Nephron progenitor cell (in vitro differentiated cells): ENCODE results near the gene CDK3.
A peak's percentile ranks its signal among the peaks of the same experiment; 100 is the strongest.
"Not testable (repeated sequence)": the region's sequence is repeated elsewhere in the genome, so short reads cannot be mapped to it uniquely, and the experiment has no call there.

Experiments
- DNase-seq: peaks from one replicate; pipeline ENCODE4 v3.0.0; 2021
- H3K27ac Mint-ChIP-seq: 2 replicates; pipeline ENCODE4 v1.8.0; 2021; ENCODE audit warnings: mild to moderate bottlenecking, moderate library complexity, mixed read lengths
- H3K27me3 Mint-ChIP-seq: 2 replicates; pipeline ENCODE4 v1.8.0; 2021; ENCODE audit warnings: mild to moderate bottlenecking, low read depth, mixed read lengths; ENCODE audit not compliant: poor library complexity
- H3K36me3 Mint-ChIP-seq: 2 replicates; pipeline ENCODE4 v1.8.0; 2021; ENCODE audit warnings: low read depth, mixed read lengths
- H3K4me1 Mint-ChIP-seq: 2 replicates; pipeline ENCODE4 v1.8.0; 2021; ENCODE audit warnings: mixed read lengths
- H3K4me3 Mint-ChIP-seq: 2 replicates; pipeline ENCODE4 v1.8.0; 2021; ENCODE audit warnings: mild to moderate bottlenecking, moderate library complexity, mixed read lengths
- H3K9me3 Mint-ChIP-seq: 2 replicates; pipeline ENCODE4 v1.8.0; 2021; ENCODE audit warnings: mild to moderate bottlenecking, moderate library complexity, mixed read lengths
- TF ChIP-seq, protein P1 (sequence below): fragments of 200-600 bp; sonication (generic); IDR thresholded peaks from 2 replicates; pipeline ENCODE4 v1.5.0; 2021; ENCODE audit warnings: antibody characterized with exemption

Gene CDK3

DNA sequence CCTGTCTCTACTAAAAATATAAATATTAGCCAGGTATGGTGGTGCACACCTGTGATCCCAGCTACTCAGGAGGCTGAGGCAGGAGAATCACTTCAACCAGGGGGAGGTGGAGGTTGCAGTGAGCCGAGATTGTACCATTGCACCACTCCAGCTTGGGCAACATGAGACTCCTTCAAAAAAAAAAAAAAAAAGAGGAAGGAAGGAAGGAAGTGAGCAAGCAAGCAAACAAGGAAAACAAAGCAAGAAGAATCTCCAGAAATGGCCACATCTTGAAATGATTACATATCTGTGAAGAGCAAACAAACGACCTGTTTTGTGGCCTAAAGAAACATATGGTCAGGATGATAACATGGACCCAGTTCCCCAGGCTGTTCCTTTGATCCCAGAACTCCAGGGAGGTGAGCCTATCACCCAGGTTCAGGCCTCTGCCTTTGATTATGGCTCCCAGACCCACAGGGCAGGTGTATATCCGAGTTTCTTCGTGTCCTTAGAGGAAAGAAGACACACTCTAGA, 30.6 kb upstream of the CDK3 start:
- TF ChIP-seq, protein P1, sequence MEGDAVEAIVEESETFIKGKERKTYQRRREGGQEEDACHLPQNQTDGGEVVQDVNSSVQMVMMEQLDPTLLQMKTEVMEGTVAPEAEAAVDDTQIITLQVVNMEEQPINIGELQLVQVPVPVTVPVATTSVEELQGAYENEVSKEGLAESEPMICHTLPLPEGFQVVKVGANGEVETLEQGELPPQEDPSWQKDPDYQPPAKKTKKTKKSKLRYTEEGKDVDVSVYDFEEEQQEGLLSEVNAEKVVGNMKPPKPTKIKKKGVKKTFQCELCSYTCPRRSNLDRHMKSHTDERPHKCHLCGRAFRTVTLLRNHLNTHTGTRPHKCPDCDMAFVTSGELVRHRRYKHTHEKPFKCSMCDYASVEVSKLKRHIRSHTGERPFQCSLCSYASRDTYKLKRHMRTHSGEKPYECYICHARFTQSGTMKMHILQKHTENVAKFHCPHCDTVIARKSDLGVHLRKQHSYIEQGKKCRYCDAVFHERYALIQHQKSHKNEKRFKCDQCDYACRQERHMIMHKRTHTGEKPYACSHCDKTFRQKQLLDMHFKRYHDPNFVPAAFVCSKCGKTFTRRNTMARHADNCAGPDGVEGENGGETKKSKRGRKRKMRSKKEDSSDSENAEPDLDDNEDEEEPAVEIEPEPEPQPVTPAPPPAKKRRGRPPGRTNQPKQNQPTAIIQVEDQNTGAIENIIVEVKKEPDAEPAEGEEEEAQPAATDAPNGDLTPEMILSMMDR: no peak
- Mint-ChIP-seq H3K9me3 (no peaks in the 10 kb centered on the region), H3K36me3 (peaks cover 66% of the 10 kb centered on the region), H3K4me3 (no peak overlapping the region), H3K4me1 (no peaks in the 10 kb centered on the region), H3K27ac (no peak overlapping the region), H3K27me3 (no peaks in the 10 kb centered on the region)
- DNase-seq: no peak

DNA sequence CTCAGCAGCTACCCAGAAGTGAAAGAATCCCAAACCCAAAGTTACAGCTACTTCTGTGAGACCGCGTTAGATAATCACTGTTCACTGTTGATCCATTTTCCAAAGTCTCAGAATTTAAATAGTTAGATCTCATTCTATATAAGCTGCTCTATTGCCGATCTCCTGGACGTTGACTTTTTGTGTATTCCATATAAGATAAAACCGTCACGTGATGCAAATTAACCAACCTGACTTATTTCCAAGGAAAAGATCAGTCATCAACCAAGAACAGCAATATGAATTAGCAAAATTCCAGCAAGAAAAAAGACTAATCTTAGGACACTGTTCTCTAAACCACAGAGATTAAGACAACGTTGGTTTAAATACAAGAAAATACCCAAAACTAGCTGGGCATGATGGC, 30.0 kb upstream of the CDK3 start:
- no peaks in the 10 kb centered on the region for H3K9me3 Mint-ChIP-seq
- no peak overlapping the region for H3K4me3 Mint-ChIP-seq
- DNase-seq: no peak
- H3K36me3 Mint-ChIP-seq: peaks cover 63% of the 10 kb centered on the region
- no peaks in the 10 kb centered on the region for H3K27me3 Mint-ChIP-seq
- no peak overlapping the region for H3K27ac Mint-ChIP-seq
- H3K4me1 Mint-ChIP-seq: peaks cover 2% of the 10 kb centered on the region
- TF ChIP-seq, protein P1: no peak

DNA sequence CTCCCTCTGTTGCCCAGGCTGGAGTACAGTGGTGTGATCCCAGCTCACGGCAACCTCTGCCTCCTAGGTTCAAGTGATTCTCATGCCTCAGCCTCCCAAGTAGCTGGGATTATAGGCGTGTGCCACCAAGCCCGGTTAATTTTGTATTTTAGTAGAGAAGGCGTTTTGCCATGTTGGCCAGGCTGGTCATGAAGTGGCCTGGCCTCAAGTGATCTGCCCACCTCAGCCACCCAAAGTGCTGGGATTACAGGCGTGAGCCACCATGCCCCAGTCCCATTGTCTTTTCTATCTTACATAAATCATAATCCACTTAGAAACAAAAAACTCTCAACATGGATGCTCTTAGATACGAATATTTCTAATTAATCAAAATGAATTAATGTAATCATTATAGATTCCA, 25.5 kb upstream of the CDK3 start:
- peaks cover 49% of the 10 kb centered on the region for H3K36me3 Mint-ChIP-seq
- not testable (repeated sequence) for H3K4me3 Mint-ChIP-seq
- peaks cover 35% of the 10 kb centered on the region for H3K4me1 Mint-ChIP-seq

DNA sequence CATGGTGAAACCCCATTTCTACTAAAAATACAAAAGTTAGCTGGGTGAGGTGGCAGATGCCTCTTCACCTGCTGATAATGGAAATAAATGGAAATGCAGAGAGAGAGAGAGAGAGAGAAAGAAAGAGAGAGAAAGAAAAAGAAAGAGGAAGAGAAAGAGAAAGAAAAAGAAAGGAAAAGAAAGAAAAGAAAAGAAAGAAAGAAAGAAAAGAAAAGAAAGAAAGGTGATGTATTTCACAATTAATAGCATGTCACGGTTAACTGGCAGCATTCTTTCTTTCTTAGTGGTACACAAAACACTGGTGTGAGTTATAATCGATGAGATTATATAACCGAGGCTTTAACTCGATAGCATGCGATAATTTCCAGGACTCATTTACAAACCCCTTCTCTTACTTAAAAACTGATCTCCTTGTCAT, 24.9 kb upstream of the CDK3 start:
- H3K27me3 Mint-ChIP-seq: peaks cover 2% of the 10 kb centered on the region
- H3K9me3 Mint-ChIP-seq: no peaks in the 10 kb centered on the region
- no peak overlapping the region for H3K4me3 Mint-ChIP-seq
- no peak overlapping the region for H3K27ac Mint-ChIP-seq
- no peak for DNase-seq
- H3K4me1 Mint-ChIP-seq: peaks cover 39% of the 10 kb centered on the region
- peaks cover 45% of the 10 kb centered on the region for H3K36me3 Mint-ChIP-seq
- TF ChIP-seq, protein P1: no peak

More for the DNA sequence above, 25.5 kb upstream of the CDK3 start:
- not testable (repeated sequence) for H3K27ac Mint-ChIP-seq, H3K27me3 Mint-ChIP-seq, H3K9me3 Mint-ChIP-seq, DNase-seq

DNA sequence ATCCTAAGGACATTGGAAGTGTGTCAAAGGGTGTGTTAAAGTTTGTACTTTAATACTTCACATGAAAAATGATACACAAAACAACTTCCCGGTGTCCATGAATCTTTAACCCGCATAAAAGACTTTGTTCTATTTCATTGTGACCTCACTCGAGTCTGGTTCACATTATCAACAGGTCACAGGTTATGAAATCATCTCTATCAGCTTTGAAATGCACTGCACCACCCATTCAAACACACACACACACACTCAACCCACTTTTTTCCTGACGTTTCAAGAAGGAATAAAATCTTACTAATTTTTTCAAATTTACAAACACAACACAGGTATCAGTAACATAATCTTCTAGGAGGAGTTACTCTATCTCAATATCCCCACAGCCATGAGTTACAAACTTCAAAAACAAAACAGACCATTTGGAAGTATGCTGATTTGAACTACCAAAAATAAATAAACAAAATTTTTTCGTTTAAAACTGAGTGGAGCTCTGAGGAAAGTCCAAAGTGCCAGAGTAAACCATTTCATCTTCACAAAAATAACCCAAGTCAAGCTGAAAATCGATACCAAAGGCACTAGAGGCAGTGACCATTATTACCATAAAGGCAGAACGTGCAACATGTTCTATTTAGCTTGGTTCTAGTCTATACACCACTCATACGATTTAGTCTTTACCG, 24.3 kb upstream of the CDK3 start:
- no peak for DNase-seq
- Mint-ChIP-seq H3K4me3 (peak overlapping the region; percentile 32), H3K27me3 (peaks cover 2% of the 10 kb centered on the region), H3K36me3 (peaks cover 41% of the 10 kb centered on the region), H3K9me3 (no peaks in the 10 kb centered on the region), H3K4me1 (peaks cover 45% of the 10 kb centered on the region), H3K27ac (no peak overlapping the region)
- TF ChIP-seq, protein P1: no peak

DNA sequence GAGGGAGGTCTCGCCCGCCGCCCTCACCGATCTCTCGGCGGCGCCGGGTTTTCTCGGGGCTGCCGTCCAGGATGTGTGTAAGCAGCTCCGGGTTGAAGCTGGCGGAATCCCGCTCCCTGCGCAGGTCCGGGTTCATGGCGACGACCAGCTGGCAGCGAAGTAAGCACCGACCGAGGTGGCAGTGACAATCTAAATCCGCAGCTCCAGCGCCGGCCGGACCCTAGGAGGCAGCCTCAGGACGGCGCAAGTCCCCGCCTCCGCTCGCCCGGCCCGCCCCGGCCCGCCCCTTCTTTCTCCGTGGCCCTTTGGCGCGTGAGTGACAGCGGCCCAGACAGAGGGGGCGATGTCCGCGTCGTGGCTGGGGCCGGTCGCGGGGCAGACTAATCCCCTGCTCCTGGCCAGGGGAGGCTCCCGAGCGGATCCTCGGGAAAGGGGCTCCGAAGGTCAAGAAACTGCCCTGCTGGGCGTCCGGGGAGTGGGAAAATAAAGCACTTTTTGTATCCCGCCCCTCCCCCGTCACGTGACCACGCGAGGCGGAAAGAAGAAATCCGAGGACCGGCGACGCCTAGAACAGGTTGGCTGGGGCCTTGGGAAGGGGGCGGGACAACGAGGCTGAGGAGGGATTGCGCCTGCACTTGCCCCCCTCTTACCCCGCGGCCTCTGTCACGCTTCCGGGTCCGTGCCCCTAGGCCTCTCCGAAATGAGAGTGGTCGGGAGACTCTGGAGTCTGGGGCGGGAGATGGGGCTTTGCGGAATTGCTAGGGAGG, 21.5 kb upstream of the CDK3 start, which contains the start of the genes ACOX1 and TEN1:
ACOX1 (minus strand) TSS at position 229 of the 767 bp plus-strand sequence; CDS start at position 136, 93 bp downstream.
TEN1 (plus strand) TSS at position 303 of the 767 bp plus-strand sequence. CDS start 6,953 bp downstream, outside the sequence.
- Mint-ChIP-seq H3K36me3 (peaks cover 19% of the 10 kb centered on the region), H3K27me3 (peaks cover 2% of the 10 kb centered on the region), H3K4me1 (peaks cover 66% of the 10 kb centered on the region), H3K27ac (peak within 1 kb of the TSS; percentile 100), H3K9me3 (no peaks in the 10 kb centered on the region), H3K4me3 (peak within 1 kb of the TSS; percentile 94)
- TF ChIP-seq, protein P1: no peak
- peak; percentile 95 for DNase-seq
